ENCODE data around the gene CNOT6L. TPM values are rescaled to one million over a fixed set of nuclear protein-coding genes. Genes with fewer than 3 reads are reported as not detected.

The CNOT6L gene
- total and polyA plus RNA-seq, 2 donors (not counting 1 experiment from before 2014, with no cell fraction given): 11.4 to 12.7 TPM

- peaks cover 8% of the 10 kb centered on the region for H3K79me2 ChIP-seq (ENCODE audit: control insufficient read depth, insufficient read depth, low read length)
- H2AFZ ChIP-seq (ENCODE audit: low read length): no peak overlapping the region
- H3K4me3 ChIP-seq (replicated peaks in 1 of 4; ENCODE audit: control extremely low read depth in 1 of 4, insufficient read depth in 1 of 4, low read depth in 3 of 4, low read length in 4 of 4): no peak overlapping the region
- no peak overlapping the region for H3K4me2 ChIP-seq (ENCODE audit: extremely low read depth, insufficient read depth, low read length)
- H3K4me1 ChIP-seq (ENCODE audit: control insufficient read depth, extremely low read depth, insufficient read depth, low read length): peaks cover 4% of the 10 kb centered on the region
- H3K27ac ChIP-seq (ENCODE audit: insufficient read depth, low read length): no peak overlapping the region
- TF ChIP-seq CTCF (conservative IDR thresholded peaks at IDR 0.05 in 1 of 2, IDR thresholded peaks at IDR 0.05 in 1 of 2; ENCODE audit: low read depth in 1 of 2, low read length in 2 of 2) (no peak), EZH2 (IDR thresholded peaks at IDR 0.05; ENCODE audit: low read length, missing control alignments) (no peak)
- H3K9ac ChIP-seq (ENCODE audit: insufficient read depth, low read length): no peak overlapping the region
- H3K27me3 ChIP-seq (ENCODE audit: control insufficient read depth, insufficient read depth, low read length): no peaks in the 10 kb centered on the region
- H3K36me3 ChIP-seq (ENCODE audit: control insufficient read depth, insufficient read depth, low read length): no peaks in the 10 kb centered on the region
- no peaks in the 10 kb centered on the region for H3K9me3 ChIP-seq (ENCODE audit: control insufficient read depth, insufficient read depth, low read depth, low read length)
- DNase-seq (ENCODE audit: low read depth in 2 of 2): no peak
- no peaks in the 10 kb centered on the region for H4K20me1 ChIP-seq (ENCODE audit: control insufficient read depth, extremely low read depth, insufficient read depth, low read length)
Observed at GRCh38 chr4:77798385-77798784, 20.8 kb downstream of the CNOT6L start.

- TF ChIP-seq EZH2 (IDR thresholded peaks at IDR 0.05; ENCODE audit: low read length, missing control alignments): no peak
- no peak for TF ChIP-seq CTCF (conservative IDR thresholded peaks at IDR 0.05 in 1 of 2, IDR thresholded peaks at IDR 0.05 in 1 of 2; ENCODE audit: low read depth in 1 of 2, low read length in 2 of 2)
- H3K9ac ChIP-seq (ENCODE audit: insufficient read depth, low read length): no peak overlapping the region
- peaks cover 4% of the 10 kb centered on the region for H3K79me2 ChIP-seq (ENCODE audit: control insufficient read depth, insufficient read depth, low read length)
- no peak overlapping the region for H3K4me3 ChIP-seq (replicated peaks in 1 of 4; ENCODE audit: control extremely low read depth in 1 of 4, insufficient read depth in 1 of 4, low read depth in 3 of 4, low read length in 4 of 4)
- DNase-seq (ENCODE audit: low read depth in 2 of 2): peak in 1 of 2 donors; percentile 12
- H3K9me3 ChIP-seq (ENCODE audit: control insufficient read depth, insufficient read depth, low read depth, low read length): no peaks in the 10 kb centered on the region
- H4K20me1 ChIP-seq (ENCODE audit: control insufficient read depth, extremely low read depth, insufficient read depth, low read length): no peaks in the 10 kb centered on the region
- H3K36me3 ChIP-seq (ENCODE audit: control insufficient read depth, insufficient read depth, low read length): no peaks in the 10 kb centered on the region
- no peaks in the 10 kb centered on the region for H3K27me3 ChIP-seq (ENCODE audit: control insufficient read depth, insufficient read depth, low read length)
- H3K4me2 ChIP-seq (ENCODE audit: extremely low read depth, insufficient read depth, low read length): no peak overlapping the region
- H2AFZ ChIP-seq (ENCODE audit: low read length): no peak overlapping the region
- H3K4me1 ChIP-seq (ENCODE audit: control insufficient read depth, extremely low read depth, insufficient read depth, low read length): peaks cover 4% of the 10 kb centered on the region
- H3K27ac ChIP-seq (ENCODE audit: insufficient read depth, low read length): no peak overlapping the region
Observed at GRCh38 chr4:77797239-77797638, 21.9 kb downstream of the CNOT6L start.

- Histone ChIP-seq H3K9me3 (ENCODE audit: control insufficient read depth, insufficient read depth, low read depth, low read length) (no peaks in the 10 kb centered on the region), H3K4me3 (replicated peaks in 1 of 4; ENCODE audit: control extremely low read depth in 1 of 4, insufficient read depth in 1 of 4, low read depth in 3 of 4, low read length in 4 of 4) (no peak overlapping the region), H3K27ac (ENCODE audit: insufficient read depth, low read length) (no peak overlapping the region), H2AFZ (ENCODE audit: low read length) (no peak overlapping the region), H3K9ac (ENCODE audit: insufficient read depth, low read length) (no peak overlapping the region), H3K4me2 (ENCODE audit: extremely low read depth, insufficient read depth, low read length) (no peak overlapping the region), H3K27me3 (ENCODE audit: control insufficient read depth, insufficient read depth, low read length) (no peaks in the 10 kb centered on the region), H3K36me3 (ENCODE audit: control insufficient read depth, insufficient read depth, low read length) (no peaks in the 10 kb centered on the region), H3K4me1 (ENCODE audit: control insufficient read depth, extremely low read depth, insufficient read depth, low read length) (no peaks in the 10 kb centered on the region), H3K79me2 (ENCODE audit: control insufficient read depth, insufficient read depth, low read length) (peaks cover 4% of the 10 kb centered on the region), H4K20me1 (ENCODE audit: control insufficient read depth, extremely low read depth, insufficient read depth, low read length) (no peaks in the 10 kb centered on the region)
- TF ChIP-seq EZH2 (IDR thresholded peaks at IDR 0.05; ENCODE audit: low read length, missing control alignments) (no peak), CTCF (conservative IDR thresholded peaks at IDR 0.05 in 1 of 2, IDR thresholded peaks at IDR 0.05 in 1 of 2; ENCODE audit: low read depth in 1 of 2, low read length in 2 of 2) (no peak)
- DNase-seq (ENCODE audit: low read depth in 2 of 2): no peak
Observed at GRCh38 chr4:77795326-77795725, 23.8 kb downstream of the CNOT6L start.
